GM19351 (cell line): ENCODE data around the gene NKPD1.
A peak's percentile ranks its signal among the peaks of the same experiment; 100 is the strongest.

Experiments used
- ATAC-seq: cut with Tn5 transposase; IDR thresholded peaks from one replicate; pipeline ENCODE4 v1.9.1; 2021; ENCODE audit warnings: mild to moderate bottlenecking, moderate library complexity; ENCODE audit not compliant: unreplicated experiment

NKPD1 gene, protein sequence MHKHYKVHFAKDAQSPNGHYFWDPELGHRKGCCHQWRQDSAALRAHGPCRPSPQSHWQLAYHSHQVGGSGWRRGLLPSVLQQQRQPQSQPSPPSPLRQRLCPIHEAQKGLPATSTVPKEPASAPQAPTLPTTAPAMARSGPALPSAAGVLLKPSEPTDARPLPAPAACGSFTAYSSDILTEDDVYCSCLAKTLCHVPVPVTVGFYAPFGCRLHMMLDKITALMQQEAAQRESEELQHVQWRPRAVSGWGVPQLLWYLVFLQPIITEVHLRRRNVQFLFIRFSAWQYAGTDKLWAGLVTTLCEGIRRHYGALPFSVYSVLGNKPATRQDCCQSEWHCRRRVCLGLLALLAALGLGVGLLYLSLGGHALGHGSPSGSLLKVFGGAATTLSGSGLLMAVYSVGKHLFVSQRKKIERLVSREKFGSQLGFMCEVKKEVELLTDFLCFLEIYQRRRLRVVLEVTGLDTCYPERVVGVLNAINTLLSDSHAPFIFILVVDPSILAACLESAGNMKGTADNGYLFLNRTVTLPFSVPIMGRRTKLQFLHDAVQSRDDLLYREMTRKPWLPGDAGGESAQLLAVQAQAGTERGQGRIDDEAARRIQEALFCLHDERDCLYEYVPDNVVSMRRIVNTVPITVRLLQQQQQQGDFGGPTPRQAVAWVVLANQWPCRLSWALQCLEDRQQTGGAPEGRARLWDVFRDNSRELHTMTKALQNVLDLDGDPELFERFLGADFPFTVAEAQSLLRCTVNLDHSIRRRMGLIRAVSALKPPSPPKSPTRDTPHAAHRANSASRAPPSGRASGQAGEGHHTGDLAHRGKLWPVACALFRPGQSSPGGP

DNA sequence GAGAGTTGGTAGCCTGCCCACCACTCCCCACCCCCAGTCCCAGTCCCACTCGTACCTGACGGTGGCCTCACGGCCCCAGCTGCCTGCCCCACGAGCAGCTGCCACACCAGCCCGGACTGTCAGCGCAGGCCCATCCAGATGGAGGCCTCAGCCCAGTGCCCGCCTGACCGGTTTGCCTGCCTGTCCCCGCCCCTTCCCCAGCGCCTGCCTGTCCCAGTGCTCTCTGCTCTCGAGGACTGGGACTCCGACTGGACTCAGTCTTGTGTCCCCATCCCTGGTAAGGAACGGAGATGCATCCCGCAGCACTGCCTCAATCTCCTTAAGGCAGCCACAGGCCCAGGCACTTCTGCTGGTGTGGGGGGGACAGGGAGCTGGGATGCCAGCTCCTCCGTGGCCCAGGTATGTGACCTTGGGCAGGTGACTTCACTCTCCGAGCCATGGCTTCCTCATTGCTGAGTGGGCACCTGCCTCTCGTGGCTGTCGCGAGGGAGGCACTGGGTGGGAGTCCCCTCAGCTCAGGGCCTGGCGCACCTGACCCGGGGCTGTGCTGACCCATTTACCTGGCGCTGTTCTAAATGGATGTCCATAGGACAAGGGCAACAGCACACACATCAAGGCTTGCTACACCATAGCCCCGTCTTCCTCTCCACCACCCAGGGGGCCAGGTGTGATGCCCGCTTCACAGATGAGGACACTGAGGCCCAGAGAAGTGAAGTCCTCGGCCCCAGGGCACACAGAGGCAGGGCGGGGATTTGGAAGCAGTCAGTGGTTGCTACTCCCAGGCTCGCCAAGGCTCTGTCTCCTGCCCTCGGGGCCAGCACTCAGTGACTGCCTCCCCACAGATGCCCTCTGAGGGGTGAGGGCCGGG lies at the start of gene NKPD1:
NKPD1 (minus strand) TSS at position 113 of the 868 bp plus-strand sequence. CDS start 832 bp downstream, outside the sequence.
- no peak for ATAC-seq

GRCh38 chr19:45206328-45206727 lies 45.5 kb upstream of the NKPD1 start:
- no peak for ATAC-seq

DNA sequence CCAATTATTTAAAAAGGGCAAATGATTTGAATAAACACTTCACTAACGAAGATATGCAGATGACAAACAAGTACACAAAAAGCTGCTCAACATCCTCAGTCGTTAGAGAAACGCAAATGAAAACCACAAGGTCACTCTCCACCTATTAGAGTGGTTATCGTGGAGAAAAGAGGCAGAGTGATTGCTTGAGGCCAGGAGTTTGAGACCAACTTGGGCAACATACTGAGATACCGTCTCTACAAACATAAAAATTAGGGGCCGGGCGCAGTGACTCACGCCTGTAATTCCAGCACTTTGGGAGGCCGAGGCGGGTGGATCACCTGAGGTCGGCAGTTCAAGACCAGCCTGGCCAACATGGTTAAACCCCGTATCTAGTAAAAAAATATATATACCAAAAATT lies 45.0 kb upstream of the NKPD1 start:
- ATAC-seq, result no peak

- no peak for ATAC-seq
Measured at GRCh38 chr19:45202637-45203036, 41.9 kb upstream of the NKPD1 start.

- ATAC-seq, result no peak
Measured at GRCh38 chr19:45200568-45200967, 39.8 kb upstream of the NKPD1 start.

DNA sequence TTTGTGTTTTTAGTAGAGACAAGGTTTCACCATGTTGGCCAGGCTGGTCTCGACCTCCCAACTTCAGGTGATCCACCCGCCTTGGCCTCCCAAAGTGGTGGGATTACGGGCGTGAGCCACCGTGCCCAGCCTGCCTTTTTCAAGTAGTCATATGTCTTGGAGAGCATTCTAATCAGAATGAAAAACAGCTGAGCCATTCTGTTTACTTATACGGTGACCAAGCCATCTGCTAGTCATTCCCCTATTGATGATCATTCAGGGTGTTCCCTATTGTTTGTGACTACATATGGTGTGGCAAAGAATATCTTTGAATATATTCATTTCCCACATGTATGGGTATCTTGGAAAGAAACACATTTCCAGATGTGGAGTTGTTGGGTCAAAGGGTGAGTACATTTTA lies 35.0 kb upstream of the NKPD1 start:
- no peak for ATAC-seq

- ATAC-seq, result no peak
Measured at GRCh38 chr19:45191375-45191774, 30.6 kb upstream of the NKPD1 start.

GRCh38 chr19:45189971-45190370 lies 29.2 kb upstream of the NKPD1 start:
- ATAC-seq, result no peak

GRCh38 chr19:45187421-45188100 lies 26.8 kb upstream of the NKPD1 start:
- ATAC-seq, result no peak

DNA sequence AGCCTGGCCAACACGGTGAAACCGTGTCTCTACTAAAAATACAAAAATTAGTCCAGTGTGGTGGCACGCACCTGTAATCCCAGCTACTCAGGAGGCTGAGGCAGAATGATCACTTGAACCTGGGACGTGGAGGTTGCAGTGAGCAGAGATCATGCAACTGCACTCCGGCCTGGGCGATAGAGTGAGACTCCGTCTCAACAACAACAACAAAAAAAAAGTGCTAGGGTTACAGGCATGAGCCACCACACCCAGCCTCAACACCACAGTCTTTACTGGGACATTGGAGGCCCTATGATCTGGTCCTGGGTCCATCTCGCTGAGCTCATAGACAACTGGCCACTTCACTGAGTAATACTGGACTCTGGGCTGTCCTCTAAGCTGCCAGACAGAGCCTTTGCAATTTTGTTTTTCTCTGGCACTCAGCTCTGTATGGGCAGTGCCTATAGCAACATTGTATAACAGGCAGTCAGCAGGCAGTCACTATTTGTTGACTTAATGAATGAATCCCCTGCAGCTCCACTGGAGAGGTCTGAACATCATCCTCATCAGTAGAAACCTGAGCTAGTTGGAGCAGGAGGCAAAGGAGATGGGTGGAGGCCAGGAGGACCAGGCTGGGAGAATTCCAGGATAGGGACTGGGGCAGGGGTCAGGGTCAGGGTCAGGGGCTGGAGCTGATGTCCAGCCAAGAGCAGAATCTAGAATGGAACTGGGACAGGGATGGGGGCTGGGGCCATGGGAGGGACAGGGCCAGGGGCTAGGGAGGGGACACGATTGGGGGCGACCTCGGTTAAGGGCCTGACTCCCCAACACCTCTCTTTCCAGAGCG lies 25.9 kb upstream of the NKPD1 start:
- ATAC-seq, result no peak

GRCh38 chr19:45184115-45184514 lies 23.3 kb upstream of the NKPD1 start:
- ATAC-seq, result no peak

GRCh38 chr19:45182758-45183157 lies 22.0 kb upstream of the NKPD1 start:
- no peak for ATAC-seq

- no peak for ATAC-seq
Measured at GRCh38 chr19:45180936-45181335, 20.2 kb upstream of the NKPD1 start.

- ATAC-seq, result no peak
Measured at GRCh38 chr19:45179892-45180370, 19.1 kb upstream of the NKPD1 start.

DNA sequence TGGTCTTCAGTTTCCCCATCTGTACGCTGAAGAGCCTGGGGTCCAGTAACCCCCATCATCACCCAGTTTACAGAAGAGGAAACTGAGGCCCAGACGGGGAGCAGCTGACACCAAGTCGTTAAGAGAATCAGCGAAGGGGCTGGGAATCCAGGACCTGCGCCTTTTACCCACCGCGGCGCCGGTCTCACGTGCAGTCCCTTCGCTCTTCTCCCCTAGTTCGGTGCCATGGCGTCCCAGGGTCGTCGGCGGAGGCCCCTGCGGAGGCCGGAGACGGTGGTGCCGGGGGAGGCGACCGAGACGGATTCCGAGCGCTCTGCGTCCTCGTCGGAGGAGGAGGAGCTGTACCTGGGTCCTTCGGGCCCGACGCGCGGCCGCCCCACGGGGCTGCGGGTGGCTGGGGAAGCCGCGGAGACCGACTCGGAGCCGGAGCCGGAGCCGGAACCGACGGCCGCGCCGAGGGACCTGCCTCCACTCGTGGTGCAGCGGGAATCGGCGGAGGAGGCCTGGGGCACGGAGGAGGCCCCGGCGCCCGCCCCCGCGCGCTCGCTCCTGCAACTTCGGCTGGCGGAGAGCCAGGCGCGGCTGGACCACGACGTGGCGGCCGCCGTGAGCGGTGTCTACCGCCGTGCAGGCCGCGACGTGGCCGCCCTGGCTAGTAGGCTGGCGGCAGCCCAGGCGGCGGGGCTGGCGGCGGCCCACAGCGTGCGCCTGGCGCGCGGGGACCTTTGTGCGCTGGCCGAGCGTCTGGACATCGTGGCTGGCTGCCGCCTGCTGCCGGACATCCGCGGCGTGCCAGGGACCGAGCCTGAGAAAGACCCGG lies 18.5 kb upstream of the NKPD1 start:
- no peak for ATAC-seq

DNA sequence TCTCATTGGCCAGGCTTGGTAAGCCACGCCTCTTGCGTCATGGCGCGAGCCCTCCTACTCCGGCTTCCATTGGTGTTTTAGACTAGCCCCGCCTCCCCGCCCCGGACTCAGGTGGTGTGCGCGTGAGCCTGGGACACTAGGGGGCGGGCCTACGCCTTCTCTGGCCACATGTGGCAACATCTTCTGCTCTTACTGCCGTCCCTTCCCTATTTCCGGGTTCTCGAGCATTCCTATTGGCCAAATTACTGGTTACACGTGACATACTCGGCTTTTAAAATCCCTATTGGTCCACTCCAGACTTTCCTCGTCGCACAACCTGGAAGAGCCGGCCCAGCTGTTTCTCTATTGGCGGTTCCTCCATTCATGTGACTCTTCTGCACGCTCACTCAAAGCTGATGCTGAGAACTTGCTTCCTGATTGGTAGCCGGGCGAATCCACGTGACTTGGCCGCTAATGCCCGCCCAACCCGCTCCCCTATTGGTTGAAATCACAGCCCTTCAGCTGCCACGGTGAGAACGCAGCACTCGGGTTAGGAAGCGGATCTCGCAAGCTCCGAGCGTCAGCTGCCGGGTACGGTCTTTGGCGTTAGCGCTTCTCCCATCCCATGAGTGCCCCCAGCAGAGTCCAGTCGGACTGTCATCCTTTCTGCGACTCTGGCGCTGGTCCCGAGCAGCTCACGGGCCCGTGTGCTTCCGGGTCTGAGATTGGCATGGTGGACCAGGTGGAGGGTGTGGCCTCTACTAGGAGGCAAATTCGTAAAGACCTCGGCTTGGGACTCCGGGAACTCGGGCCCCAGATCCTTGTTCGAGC lies 17.7 kb upstream of the NKPD1 start, which contains the start of gene BLOC1S3:
BLOC1S3 (plus strand) TSS at position 523 of the 810 bp plus-strand sequence. CDS start 513 bp downstream, outside the sequence.
- ATAC-seq, result peak; percentile 81

- ATAC-seq, result no peak
Measured at GRCh38 chr19:45177817-45178261, 17.1 kb upstream of the NKPD1 start, which contains the start of gene TRAPPC6A. TRAPPC6A (minus strand) TSS chr19:45178237; CDS start chr19:45178218, 19 bp downstream.
